A549 treated with GW870086 at 1 μM for 4 hours (cell line): Measurements from ENCODE around the gene TPM2. TPM values are rescaled to one million over a fixed set of nuclear protein-coding genes. Genes with fewer than 3 reads are reported as not detected.

Experiments used
- total RNA-seq: library from RNA; stranded (reverse); fragments of 200-300 nt; extraction: Qiagen RNA extraction; gene quantifications from 5 replicates; pipeline ENCODE4 v1.2.3, GENCODE V29; 2022; ENCODE audit warnings: low read depth

Gene TPM2
- total RNA-seq, result 629 to 695 TPM (median 677 TPM) in 5 replicates

GRCh38 chr9:35689542-35690293 lies at the start of gene TPM2:
Gene TPM2 (minus strand): TSS chr9:35689925. CDS start chr9:35689817, 108 bp downstream.

GRCh38 chr9:35732185-35732799 lies 42.6 kb upstream of the TPM2 start, which contains the start of the genes CREB3 and TLN1:
Gene CREB3 (plus strand): TSS chr9:35732666. CDS start chr9:35732773, 107 bp downstream.
Gene TLN1 (minus strand): TSS chr9:35732195. CDS start chr9:35725694, 6,501 bp downstream.

DNA sequence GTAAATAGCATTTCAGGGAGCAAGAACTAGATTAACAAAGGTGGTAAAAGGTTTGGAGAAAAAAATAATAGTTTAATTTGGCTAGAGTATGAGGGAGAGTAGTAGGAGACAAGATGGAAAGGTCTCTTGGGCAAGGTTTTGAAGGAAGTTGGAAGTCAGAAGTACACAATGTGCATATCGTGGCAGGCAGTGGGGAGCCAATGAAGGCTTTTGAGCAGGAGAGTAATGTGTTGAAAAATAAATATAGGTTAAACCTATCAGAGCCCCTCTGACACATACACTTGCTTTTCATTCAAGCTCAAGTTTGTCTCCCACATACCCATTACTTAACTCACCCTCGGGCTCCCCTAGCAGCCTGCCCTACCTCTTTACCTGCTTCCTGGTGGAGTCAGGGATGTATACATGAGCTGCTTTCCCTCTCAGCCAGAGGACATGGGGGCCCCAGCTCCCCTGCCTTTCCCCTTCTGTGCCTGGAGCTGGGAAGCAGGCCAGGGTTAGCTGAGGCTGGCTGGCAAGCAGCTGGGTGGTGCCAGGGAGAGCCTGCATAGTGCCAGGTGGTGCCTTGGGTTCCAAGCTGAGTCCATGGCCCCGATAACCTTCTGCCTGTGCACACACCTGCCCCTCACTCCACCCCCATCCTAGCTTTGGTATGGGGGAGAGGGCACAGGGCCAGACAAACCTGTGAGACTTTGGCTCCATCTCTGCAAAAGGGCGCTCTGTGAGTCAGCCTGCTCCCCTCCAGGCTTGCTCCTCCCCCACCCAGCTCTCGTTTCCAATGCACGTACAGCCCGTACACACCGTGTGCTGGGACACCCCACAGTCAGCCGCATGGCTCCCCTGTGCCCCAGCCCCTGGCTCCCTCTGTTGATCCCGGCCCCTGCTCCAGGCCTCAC lies 16.3 kb downstream of the TPM2 start, which contains the start of gene CA9:
TSS of gene CA9 (plus strand) at position 797 of the 893 bp plus-strand sequence. CDS start at position 829, 32 bp downstream.

DNA sequence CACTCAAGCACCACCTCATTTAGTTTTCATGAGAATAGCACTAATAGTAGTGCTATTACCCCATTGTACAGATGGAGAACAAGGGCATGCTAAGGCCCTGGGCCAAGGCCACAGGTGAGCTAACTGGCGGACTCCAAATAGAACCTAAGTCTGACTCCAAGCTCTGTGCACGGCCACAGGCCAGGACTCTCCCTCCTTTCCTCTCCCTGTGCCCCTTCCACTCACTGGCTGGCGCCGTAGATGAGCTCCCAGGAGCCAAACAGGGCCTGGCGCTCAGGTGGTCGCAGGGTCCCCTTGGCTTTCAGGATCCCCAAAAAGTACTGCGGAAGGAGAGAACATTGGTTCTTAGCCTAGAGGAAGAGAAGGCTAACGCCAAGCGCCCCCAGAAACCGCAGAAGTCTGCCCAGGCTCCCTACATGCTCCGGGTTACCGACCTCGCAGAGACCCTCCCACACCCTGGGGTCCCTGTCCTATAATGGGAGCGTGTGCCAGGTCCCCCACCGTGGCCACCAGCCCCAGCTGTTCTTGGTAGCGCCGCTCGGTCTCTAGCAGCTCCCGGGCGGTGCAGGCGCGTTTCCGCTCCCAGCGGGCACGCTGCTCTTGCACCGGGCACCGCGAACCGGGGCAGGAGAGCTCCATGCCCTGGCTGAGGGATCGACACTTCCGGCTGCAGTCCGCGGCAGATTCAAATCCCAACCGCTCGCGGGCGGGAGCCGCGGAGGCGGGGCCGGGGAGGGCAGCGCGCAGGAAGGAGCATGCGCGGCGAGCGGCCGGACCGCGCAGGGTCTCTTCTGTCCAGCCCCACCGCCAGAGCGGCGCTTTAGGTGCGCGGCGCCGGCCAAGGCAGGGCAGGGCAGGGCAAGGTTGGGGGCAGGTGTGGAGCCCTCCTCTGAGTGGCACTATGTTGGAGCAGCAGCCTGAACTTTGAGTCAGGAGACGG lies 24.9 kb downstream of the TPM2 start, which contains the start of gene ARHGEF39:
TSS of gene ARHGEF39 (minus strand) at position 665 of the 940 bp plus-strand sequence. CDS start at position 639, 26 bp downstream.

DNA sequence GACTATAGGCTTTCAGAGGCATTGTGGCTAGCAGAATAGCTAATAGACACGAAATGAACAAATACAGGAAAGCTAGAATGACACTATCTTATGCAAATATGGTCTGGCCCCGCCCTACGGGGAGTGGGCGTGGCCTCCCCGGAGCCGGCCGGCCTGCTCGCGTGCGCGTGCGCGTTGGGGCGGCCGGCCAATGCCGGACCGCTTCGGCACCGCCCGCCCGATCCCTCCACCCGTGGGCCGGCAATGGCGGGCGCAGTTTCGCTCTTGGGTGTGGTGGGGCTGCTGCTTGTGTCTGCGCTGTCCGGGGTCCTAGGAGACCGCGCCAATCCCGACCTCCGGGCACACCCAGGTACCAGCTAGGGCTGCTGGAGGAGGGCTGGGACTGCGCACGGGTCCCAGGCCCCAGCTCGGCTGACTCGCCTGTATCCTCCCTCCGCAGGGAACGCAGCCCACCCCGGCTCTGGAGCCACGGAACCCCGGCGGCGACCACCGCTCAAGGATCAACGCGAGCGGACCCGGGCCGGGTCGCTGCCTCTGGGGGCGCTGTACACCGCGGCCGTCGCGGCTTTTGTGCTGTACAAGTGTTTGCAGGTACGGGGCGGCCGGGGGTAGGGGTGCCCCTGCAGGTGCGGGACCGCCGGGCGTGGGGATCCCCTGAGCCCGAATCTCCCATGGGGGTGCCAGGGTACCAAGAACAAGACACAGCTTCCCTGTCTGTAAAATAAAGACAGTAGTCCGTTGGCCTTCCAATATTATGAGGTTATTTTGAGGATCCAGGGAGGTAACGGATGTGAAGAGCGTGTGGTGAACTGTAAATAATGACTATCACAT lies 31.4 kb downstream of the TPM2 start, which contains the start of gene CCDC107:
TSS of gene CCDC107 (plus strand) at position 156 of the 831 bp plus-strand sequence. CDS start at position 244, 88 bp downstream.

GRCh38 chr9:35657546-35658136 lies 32.1 kb downstream of the TPM2 start, which contains the start of gene RMRP:
Gene RMRP (minus strand): TSS chr9:35658019.

DNA sequence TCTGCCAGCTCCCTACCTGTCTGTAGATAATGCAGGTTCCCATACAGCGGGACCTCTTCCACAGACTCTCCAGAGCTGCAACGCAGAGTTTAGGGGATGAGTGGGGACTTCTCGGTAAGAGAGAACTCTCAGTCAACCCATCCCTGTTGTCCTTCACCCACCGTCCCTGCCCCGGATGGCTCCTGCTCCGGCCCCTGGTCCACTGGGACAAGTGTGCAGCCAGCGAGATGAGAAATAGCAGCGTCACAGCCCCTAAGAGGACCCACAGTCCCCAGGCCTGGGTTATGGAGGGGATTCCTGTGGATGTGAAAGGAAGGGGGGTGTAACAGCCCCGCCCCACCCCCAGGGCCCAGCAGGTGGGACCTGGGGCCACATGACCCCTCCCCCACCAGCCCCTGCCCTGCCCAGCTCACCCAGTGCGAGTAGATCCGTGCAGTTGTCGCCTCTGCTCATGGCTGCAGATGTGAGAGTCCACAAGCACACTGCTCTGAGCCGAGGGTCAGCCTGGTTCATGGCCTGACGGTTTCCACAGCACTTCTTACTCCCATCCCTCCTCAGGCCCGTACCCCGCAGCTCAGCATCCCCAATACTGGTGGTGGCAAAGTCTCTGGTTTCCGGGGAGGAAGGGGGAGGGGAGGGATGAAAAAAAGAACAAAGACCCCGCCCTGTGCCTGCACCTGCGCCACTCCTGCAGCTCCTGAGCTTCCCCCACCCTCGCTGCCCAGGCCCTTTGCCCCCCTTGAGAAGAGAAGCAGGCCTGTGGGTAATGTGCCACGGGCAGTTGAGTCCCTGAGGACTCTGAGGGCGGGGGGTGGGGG lies 39.2 kb downstream of the TPM2 start, which contains the start of gene SIT1:
TSS of gene SIT1 (minus strand) at position 591 of the 818 bp plus-strand sequence. CDS start at position 513, 78 bp downstream.

Other genes with a start within 250 kb of the TPM2 start
- 25.2 to 32.1 TPM (median 30.5 TPM) in 5 replicates for gene RUSC2, start 199.8 kb downstream of the TPM2 start, total RNA-seq
- gene TESK1, start 84.7 kb downstream of the TPM2 start, total RNA-seq, result 24.2 to 28.8 TPM (median 27.4 TPM) in 5 replicates
- 0.06 to 0.31 TPM (median 0.14 TPM) in 4 of 5 replicates, not detected in the other for gene CD72, start 71.5 kb downstream of the TPM2 start, total RNA-seq
- not detected in 5 replicates for gene SIT1, start 39.0 kb downstream of the TPM2 start, total RNA-seq
- 7.1 to 29.0 TPM in 2 of 5 replicates, not detected in the others for gene RMRP, start 31.9 kb downstream of the TPM2 start, total RNA-seq
- 24.0 to 31.8 TPM (median 31.0 TPM) in 5 replicates for gene CCDC107, start 31.6 kb downstream of the TPM2 start, total RNA-seq
- gene ARHGEF39, start 24.7 kb downstream of the TPM2 start, total RNA-seq, result 12.4 to 18.1 TPM (median 16.3 TPM) in 5 replicates
- 5.0 to 9.7 TPM (median 6.3 TPM) in 5 replicates for gene CA9, start 16.0 kb downstream of the TPM2 start, total RNA-seq
- gene TLN1, start 42.3 kb upstream of the TPM2 start, total RNA-seq, result 117 to 128 TPM (median 120 TPM) in 5 replicates
- 55.4 to 63.4 TPM (median 58.6 TPM) in 5 replicates for gene CREB3, start 42.7 kb upstream of the TPM2 start, total RNA-seq
- gene GBA2, start 59.3 kb upstream of the TPM2 start, total RNA-seq, result 27.0 to 37.9 TPM (median 37.4 TPM) in 5 replicates
- gene RGP1, start 59.4 kb upstream of the TPM2 start, total RNA-seq, result 12.0 to 17.1 TPM (median 15.7 TPM) in 5 replicates
- gene MSMP, start 64.4 kb upstream of the TPM2 start, total RNA-seq, result 0.32 TPM in 1 of 5 replicates, not detected in the others
- 4.7 to 7.4 TPM (median 5.5 TPM) in 5 replicates for gene NPR2, start 101.7 kb upstream of the TPM2 start, total RNA-seq
- gene SPAG8, start 122.3 kb upstream of the TPM2 start, total RNA-seq, result 0.35 to 0.76 TPM (median 0.64 TPM) in 5 replicates
- 71.0 to 115 TPM (median 94.9 TPM) in 5 replicates for gene HINT2, start 125.1 kb upstream of the TPM2 start, total RNA-seq
- gene FAM221B, start 138.8 kb upstream of the TPM2 start, total RNA-seq, result not detected in 5 replicates
- 2.0 to 4.0 TPM (median 3.0 TPM) in 5 replicates for gene TMEM8B, start 139.3 kb upstream of the TPM2 start, total RNA-seq
- gene OR13J1, start 180.5 kb upstream of the TPM2 start, total RNA-seq, result not detected in 5 replicates
- 0.16 to 0.32 TPM (median 0.28 TPM) in 5 replicates for gene HRCT1, start 216.3 kb upstream of the TPM2 start, total RNA-seq
- gene SPAAR, start 219.6 kb upstream of the TPM2 start, total RNA-seq, result 0.10 TPM in 1 of 5 replicates, not detected in the others